ENCODE data around the gene FREY1. TPM values are rescaled to one million over a fixed set of nuclear protein-coding genes. Genes with fewer than 3 reads are reported as not detected.

Gene FREY1
- total and polyA plus RNA-seq, 4 donors, result 0.15 to 0.67 (median 0.39) TPM

- H3K27ac ChIP-seq (ENCODE audit: low read depth in 1 of 2, low read length in 1 of 2), result no peak overlapping the region
Measured at GRCh38 chr11:45930951-45931570, 24.0 kb upstream of the FREY1 start.

GRCh38 chr11:45930031-45930794, 23.1 kb upstream of the FREY1 start:
- Histone ChIP-seq H3K4me1 (ENCODE audit: control insufficient read depth in 5 of 5, insufficient read depth in 5 of 5, low read length in 5 of 5) (peaks cover 0 to 6% (median 0%) of the 10 kb centered on the region in 5 donors), H3K9me3 (ENCODE audit: control insufficient read depth in 4 of 4, insufficient read depth in 3 of 4, low read length in 3 of 4) (no peaks in the 10 kb centered on the region), H3K27ac (ENCODE audit: low read depth in 1 of 2, low read length in 1 of 2) (peak overlapping the region in 1 of 2 donors; percentile 12), H3K27me3 (ENCODE audit: control insufficient read depth in 3 of 3, insufficient read depth in 3 of 3, low read length in 2 of 3) (peaks cover 0 to 2% (median 0%) of the 10 kb centered on the region in 3 donors), H3K4me3 (no peak overlapping the region), H3K36me3 (ENCODE audit: control insufficient read depth in 4 of 4, insufficient read depth in 4 of 4, low read length in 4 of 4) (peaks cover 6 to 30% (median 9%) of the 10 kb centered on the region in 4 donors), H3K9ac (ENCODE audit: insufficient read depth in 1 of 2, low read length in 2 of 2) (no peak overlapping the region)
- TF ChIP-seq CTCF (IDR thresholded peaks at IDR 0.05; ENCODE audit: control extremely low read depth, extremely low read depth), result no peak
- ATAC-seq (ENCODE audit: insufficient read depth, low FRiP score), result no peak
- DNase-seq, result no peak
- 54 to 56% methylated on average over 14 of the region's 14 CpGs for WGBS, 2 donors

More at GRCh38 chr11:45930951-45931570, 24.0 kb upstream of the FREY1 start:
- no peak overlapping the region for H3K9ac ChIP-seq (ENCODE audit: insufficient read depth in 1 of 2, low read length in 2 of 2)
- no peak for DNase-seq
- H3K27me3 ChIP-seq (ENCODE audit: control insufficient read depth in 3 of 3, insufficient read depth in 3 of 3, low read length in 2 of 3), result no peaks in the 10 kb centered on the region
- no peak for TF ChIP-seq CTCF (IDR thresholded peaks at IDR 0.05; ENCODE audit: control extremely low read depth, extremely low read depth)
- H3K36me3 ChIP-seq (ENCODE audit: control insufficient read depth in 4 of 4, insufficient read depth in 4 of 4, low read length in 4 of 4), result peaks cover 6 to 34% (median 12%) of the 10 kb centered on the region in 4 donors
- H3K4me3 ChIP-seq, result no peak overlapping the region
- H3K9me3 ChIP-seq (ENCODE audit: control insufficient read depth in 4 of 4, insufficient read depth in 3 of 4, low read length in 3 of 4), result no peaks in the 10 kb centered on the region
- 88 to 92% methylated on average over 8 of the region's 8 CpGs for WGBS, 2 donors
- H3K4me1 ChIP-seq (ENCODE audit: control insufficient read depth in 5 of 5, insufficient read depth in 5 of 5, low read length in 5 of 5), result peaks cover 0 to 6% (median 0%) of the 10 kb centered on the region in 5 donors
- no peak for ATAC-seq (ENCODE audit: insufficient read depth, low FRiP score)

- no peaks in the 10 kb centered on the region for H3K9me3 ChIP-seq (ENCODE audit: control insufficient read depth in 4 of 4, insufficient read depth in 3 of 4, low read length in 3 of 4)
- 62 to 76% methylated on average over 10 of the region's 10 CpGs for WGBS, 2 donors
- H3K27ac ChIP-seq (ENCODE audit: low read depth in 1 of 2, low read length in 1 of 2), result no peak overlapping the region
- TF ChIP-seq CTCF (IDR thresholded peaks at IDR 0.05; ENCODE audit: control extremely low read depth, extremely low read depth), result no peak
- DNase-seq (no peak), ATAC-seq (ENCODE audit: insufficient read depth, low FRiP score) (no peak)
- peaks cover 4 to 23% (median 6%) of the 10 kb centered on the region in 4 donors for H3K36me3 ChIP-seq (ENCODE audit: control insufficient read depth in 4 of 4, insufficient read depth in 4 of 4, low read length in 4 of 4)
- no peak overlapping the region for H3K9ac ChIP-seq (ENCODE audit: insufficient read depth in 1 of 2, low read length in 2 of 2)
- H3K4me1 ChIP-seq (ENCODE audit: control insufficient read depth in 5 of 5, insufficient read depth in 5 of 5, low read length in 5 of 5), result peaks cover 0 to 6% (median 0%) of the 10 kb centered on the region in 5 donors
- H3K4me3 ChIP-seq, result no peak overlapping the region
- peaks cover 0 to 2% (median 2%) of the 10 kb centered on the region in 3 donors for H3K27me3 ChIP-seq (ENCODE audit: control insufficient read depth in 3 of 3, insufficient read depth in 3 of 3, low read length in 2 of 3)
Measured at GRCh38 chr11:45929486-45930030, 22.5 kb upstream of the FREY1 start.

Measured in lung (tissue), 12 donors.